Keratinocyte (primary cell): ENCODE results near the gene ZNF839. TPM values are rescaled to one million over a fixed set of nuclear protein-coding genes. Genes with fewer than 3 reads are reported as not detected.
A peak's percentile ranks its signal among the peaks of the same experiment; 100 is the strongest.

Experiments
- DNase-seq: peaks from one replicate; pipeline ENCODE4 v3.0.0-alpha.2; 2011; ENCODE audit warnings: low read depth, missing footprints, low spot score
- FAIRE-seq: peaks from 2 replicates; lab custom pipeline; 2011; peaks lifted over from hg19 to GRCh38; lab: Jason Lieb, UNC
- H2AFZ ChIP-seq: 2 replicates; pipeline ENCODE4 v1.6.0; 2012; ENCODE audit warnings: low read length, control low read depth, inconsistent platforms; ENCODE audit not compliant: control insufficient read depth
- H3K27ac ChIP-seq: 2 replicates; pipeline ENCODE4 v1.5.1; 2011; ENCODE audit warnings: low read length; ENCODE audit not compliant: control insufficient read depth, insufficient read depth
- H3K27me3 ChIP-seq: 3 replicates; pipeline ENCODE4 v1.6.0; 2011; ENCODE audit warnings: low read length; ENCODE audit not compliant: control insufficient read depth, insufficient read depth; ENCODE audit errors: extremely low read depth
- H3K36me3 ChIP-seq, 2 experiments: 2 replicates in 1 of 2; 3 replicates in 1 of 2; pipeline ENCODE4 v1.5.1; 2011; ENCODE audit warnings: low read length in 2 of 2, mild to moderate bottlenecking in 1 of 2; ENCODE audit not compliant: control insufficient read depth in 2 of 2, insufficient read depth in 2 of 2; ENCODE audit errors: extremely low read depth in 1 of 2
- H3K4me1 ChIP-seq: 3 replicates; pipeline ENCODE4 v1.5.1; 2011; ENCODE audit warnings: low read length; ENCODE audit not compliant: control insufficient read depth, insufficient read depth; ENCODE audit errors: extremely low read depth
- H3K4me2 ChIP-seq: 3 replicates; pipeline ENCODE4 v1.6.0; 2011; ENCODE audit warnings: low read depth, low read length; ENCODE audit not compliant: control insufficient read depth, insufficient read depth; ENCODE audit errors: extremely low read depth
- H3K4me3 ChIP-seq, 3 experiments: fragments of 200-600 bp in 1 of 3; sonication (generic) in 1 of 3; 2 replicates in 2 of 3; 3 replicates in 1 of 3; pipeline ENCODE4 v1.5.1; 2011 to 2016; ENCODE audit warnings: low read length in 3 of 3, mild to moderate bottlenecking in 3 of 3, control low read depth in 2 of 3, inconsistent platforms in 1 of 3, low read depth in 1 of 3, mixed read lengths in 1 of 3, mixed run types in 1 of 3, moderate library complexity in 1 of 3; ENCODE audit not compliant: control insufficient read depth in 2 of 3, insufficient read depth in 2 of 3; ENCODE audit errors: extremely low read depth in 1 of 3
- H3K79me2 ChIP-seq: 2 replicates; pipeline ENCODE4 v1.6.0; 2012; ENCODE audit warnings: low read length; ENCODE audit not compliant: control insufficient read depth, insufficient read depth
- H3K9ac ChIP-seq: 3 replicates; pipeline ENCODE4 v1.6.0; 2011; ENCODE audit warnings: low read length; ENCODE audit not compliant: control insufficient read depth, insufficient read depth; ENCODE audit errors: extremely low read depth
- H3K9me1 ChIP-seq: 3 replicates; pipeline ENCODE4 v1.6.0; 2011; ENCODE audit warnings: low read length; ENCODE audit not compliant: control insufficient read depth, insufficient read depth; ENCODE audit errors: extremely low read depth
- H3K9me3 ChIP-seq: 2 replicates; pipeline ENCODE4 v1.5.1; 2012; ENCODE audit warnings: low read depth, low read length; ENCODE audit not compliant: control insufficient read depth
- H4K20me1 ChIP-seq: 3 replicates; pipeline ENCODE4 v1.6.0; 2011; ENCODE audit warnings: low read length; ENCODE audit not compliant: control insufficient read depth, insufficient read depth; ENCODE audit errors: extremely low read depth
- CTCF ChIP-seq, 3 experiments: IDR thresholded peaks in 1 of 3; conservative IDR thresholded peaks in 1 of 3; optimal IDR thresholded peaks in 1 of 3; 2 replicates in 2 of 3; 3 replicates in 1 of 3; pipeline versions ENCODE3 to v1.5.1; 2011; ENCODE audit warnings: low read length in 3 of 3, mild to moderate bottlenecking in 3 of 3, moderate library complexity in 2 of 3, control low read depth in 1 of 3, inconsistent platforms in 1 of 3; ENCODE audit not compliant: insufficient read depth in 2 of 3; ENCODE audit errors: extremely low read depth in 1 of 3
- EZH2 ChIP-seq: IDR thresholded peaks from one replicate; pipeline ENCODE4 v1.6.1; 2012; ENCODE audit warnings: inconsistent platforms, mild to moderate bottlenecking, low read length, moderate library complexity
- dilution Hi-C: fragments of 300-500 bp; cut with MboI; formaldehyde crosslinking; loops from one replicate; pipeline ENCODE4 v1.7.0; 2020; ENCODE audit warnings: low sequenced_read_pairs; ENCODE audit not compliant: extremely low pct_ligation_motif_present
- polyA plus RNA-seq, 5 experiments: library from polyadenylated mRNA; depleted of rRNA in 3 of 5; stranded (reverse) in 3 of 5; stranded (forward) in 1 of 5; unstranded in 1 of 5; fragments of >200 nt; gene quantifications; 1 replicate in 1 of 5; 2 replicates in 3 of 5; 3 replicates in 1 of 5; pipeline versions ENCODE4 v1.2.1 to v1.2.3, GENCODE V29; 2011 to 2012; ENCODE audit warnings: missing spikeins in 2 of 5, low read depth in 1 of 5, low replicate concordance in 1 of 5

The ZNF839 gene
- polyA plus RNA-seq, 1 donor (not counting 4 experiments of a cell fraction or from before 2014, with no cell fraction given) = 11.0 TPM

- Histone ChIP-seq H2AFZ (no peak overlapping the region), H3K27me3 (no peaks in the 10 kb centered on the region), H3K9ac (no peak overlapping the region), H3K4me1 (peaks cover 27% of the 10 kb centered on the region), H3K9me3 (no peaks in the 10 kb centered on the region), H3K27ac (no peak overlapping the region), H4K20me1 (no peaks in the 10 kb centered on the region), H3K36me3 (peaks cover 8% of the 10 kb centered on the region in 2 experiments), H3K4me3 (no peak overlapping the region), H3K79me2 (peaks cover 9% of the 10 kb centered on the region), H3K9me1 (no peaks in the 10 kb centered on the region), H3K4me2 (no peak overlapping the region)
- dilution Hi-C loops = no loop called here
- FAIRE-seq (no peak), DNase-seq (no peak)
- TF ChIP-seq EZH2 (no peak), CTCF (optimal IDR thresholded peaks at IDR 0.05 in 1 of 3, IDR thresholded peaks at IDR 0.05 in 1 of 3, conservative IDR thresholded peaks at IDR 0.05 in 1 of 3; ENCODE audit: extremely low read depth in 1 of 3, insufficient read depth in 2 of 3, low read length in 3 of 3) (no peak)
Measured at GRCh38 chr14:102321456-102322422, 2.2 kb downstream of the ZNF839 start.

GRCh38 chr14:102323102-102323501 lies 3.6 kb downstream of the ZNF839 start:
- peaks cover 9% of the 10 kb centered on the region for H3K79me2 ChIP-seq
- H3K36me3 ChIP-seq = peaks cover 8% of the 10 kb centered on the region in 2 experiments
- no peak overlapping the region for H3K4me2 ChIP-seq
- TF ChIP-seq EZH2 (no peak), CTCF (optimal IDR thresholded peaks at IDR 0.05 in 1 of 3, IDR thresholded peaks at IDR 0.05 in 1 of 3, conservative IDR thresholded peaks at IDR 0.05 in 1 of 3; ENCODE audit: extremely low read depth in 1 of 3, insufficient read depth in 2 of 3, low read length in 3 of 3) (peak; percentile 60 to 84 (median 78))
- dilution Hi-C loops = no loop called here
- H2AFZ ChIP-seq = no peak overlapping the region
- no peak overlapping the region for H3K9ac ChIP-seq
- no peaks in the 10 kb centered on the region for H3K9me3 ChIP-seq
- no peak for DNase-seq
- H3K27me3 ChIP-seq = no peaks in the 10 kb centered on the region
- peak; percentile 23 for FAIRE-seq
- no peak overlapping the region for H3K4me3 ChIP-seq
- H4K20me1 ChIP-seq = no peaks in the 10 kb centered on the region
- H3K9me1 ChIP-seq = no peaks in the 10 kb centered on the region
- H3K27ac ChIP-seq = no peak overlapping the region
- H3K4me1 ChIP-seq = peaks cover 18% of the 10 kb centered on the region
